Erythroblast (primary cell): ENCODE data around the gene AKR1C1.

Source experiments
- GATA1 ChIP-seq: IDR thresholded peaks from 2 replicates; pipeline ENCODE4 v1.6.1; 2011; ENCODE audit warnings: low read depth, mild to moderate bottlenecking, control low read depth, low read length, moderate library complexity
- POLR2A ChIP-seq: IDR thresholded peaks from 2 replicates; pipeline ENCODE4 v1.6.1; 2011; ENCODE audit warnings: mild to moderate bottlenecking, low read length

- no peak for TF ChIP-seq POLR2A
- TF ChIP-seq GATA1, result no peak
Measured at GRCh38 chr10:4998671-4999070, 35.5 kb downstream of the AKR1C1 start.
